ENCODE measurements around the gene EFCAB9.

DNA sequence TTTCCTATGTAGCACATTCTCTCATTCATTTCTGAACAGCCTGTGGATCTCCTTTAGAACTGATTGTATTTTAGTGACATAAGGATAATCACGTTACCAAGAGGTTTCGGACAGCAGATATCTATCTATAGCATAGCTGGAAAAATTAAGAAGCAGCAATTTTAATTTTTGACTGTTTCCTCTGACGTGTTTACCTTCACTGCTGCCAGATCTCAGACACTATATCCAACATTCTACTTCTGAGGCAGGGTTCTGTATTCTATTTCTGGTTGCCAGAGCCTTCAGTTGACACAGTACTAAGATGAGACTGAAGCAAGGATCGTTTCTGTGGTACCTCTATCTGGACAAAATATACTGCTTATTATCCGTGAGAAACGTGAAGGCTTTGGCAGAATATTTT, at the start of gene EFCAB9:
- no peak for TF ChIP-seq CTCF (IDR thresholded peaks at IDR 0.05)
- no peak for TF ChIP-seq POLR2A (IDR thresholded peaks at IDR 0.05)

All from thyroid gland (tissue), 4 donors.